A549 (cell line): ENCODE measurements around the gene JOSD1. TPM values are rescaled to one million over a fixed set of nuclear protein-coding genes. Genes with fewer than 3 reads are reported as not detected.

Experiments used
- ATAC-seq, 2 experiments: fragments of 200-7000 bp in 1 of 2; fragments of >200 bp in 1 of 2; cut with Nextera tagmentation in 1 of 2; cut with Tn5 transposase in 1 of 2; 3 replicates each; pipeline versions ENCODE4 v1.8.0 to v1.9.1; 2018 to 2020; ENCODE audit warnings: mild to moderate bottlenecking in 1 of 2, moderate library complexity in 1 of 2
- CTCF ChIA-PET: fragments of 300-600 bp; sonication (Branson Sonifier 250); formaldehyde crosslinking; extraction: SDS; loops from one replicate; lab custom pipeline; 2021; ENCODE audit warnings: antibody characterized with exemption, inconsistent platforms; lab: Yijun Ruan, JAX
- POLR2A ChIA-PET: fragments of 350-600 bp; formaldehyde crosslinking; extraction: SDS; loops from one replicate; lab custom pipeline; 2021; ENCODE audit warnings: antibody characterized with exemption, inconsistent platforms; lab: Yijun Ruan, JAX
- DNase-seq, 2 experiments: peaks; one replicate each; pipeline versions ENCODE4 v3.0.0 to v3.0.0-alpha.2; 2011 to 2016; ENCODE audit warnings: low read depth in 1 of 2, low spot score in 1 of 2
- FAIRE-seq: peaks from 2 replicates; lab custom pipeline; 2011; peaks lifted over from hg19 to GRCh38; lab: Jason Lieb, UNC
- H3K27ac ChIP-seq, 2 experiments: fragments of >200 bp; sonication (Bioruptor Twin); formaldehyde crosslinking; 3 replicates each; pipeline ENCODE4 v1.5.1; 2016 to 2017
- H3K4me1 ChIP-seq: fragments of >200 bp; sonication (Bioruptor Twin); formaldehyde crosslinking; 3 replicates; pipeline ENCODE4 v1.6.1; 2016
- H3K4me2 ChIP-seq: fragments of >200 bp; sonication (Bioruptor Twin); formaldehyde crosslinking; 3 replicates; pipeline ENCODE4 v1.6.1; 2016
- H3K4me3 ChIP-seq: fragments of >200 bp; sonication (Bioruptor Twin); formaldehyde crosslinking; 3 replicates; pipeline ENCODE4 v1.5.1; 2016
- H3K9me3 ChIP-seq: fragments of >200 bp; sonication (Bioruptor Twin); formaldehyde crosslinking; 3 replicates; pipeline ENCODE4 v1.6.1; 2016
- BHLHE40 ChIP-seq: IDR thresholded peaks from 2 replicates; pipeline ENCODE4 v1.6.1; 2012; ENCODE audit warnings: low read depth, low read length, inconsistent platforms
- CEBPB ChIP-seq, 2 experiments: fragments of >200 bp in 1 of 2; sonication (Bioruptor Twin) in 1 of 2; formaldehyde crosslinking in 1 of 2; IDR thresholded peaks; 2 replicates each; pipeline ENCODE4 v1.6.1; 2012 to 2016
- CHD2 ChIP-seq: fragments of 150-350 bp; IDR thresholded peaks from 2 replicates; pipeline ENCODE4 v1.6.1; 2014; ENCODE audit warnings: low read length; ENCODE audit not compliant: partially characterized antibody
- CHD4 ChIP-seq: fragments of 200-600 bp; sonication (generic); IDR thresholded peaks from 2 replicates; pipeline ENCODE4 v1.6.1; 2016; ENCODE audit warnings: antibody characterized with exemption, mild to moderate bottlenecking, borderline replicate concordance
- CTCF ChIP-seq: fragments of >200 bp; sonication (Bioruptor Twin); formaldehyde crosslinking; IDR thresholded peaks from 3 replicates; pipeline ENCODE4 v1.5.1; 2016
- EHF ChIP-seq: fragments of 250-450 bp; sonication (Bioruptor Pico); IDR thresholded peaks from 2 replicates; pipeline ENCODE4 v1.5.0; 2020; ENCODE audit warnings: mild to moderate bottlenecking
- EP300 ChIP-seq, 2 experiments: fragments of >200 bp; sonication (Bioruptor Twin); formaldehyde crosslinking; IDR thresholded peaks; 2 replicates in 1 of 2; 3 replicates in 1 of 2; pipeline ENCODE4 v1.6.1; 2016 to 2017
- ESRRA ChIP-seq: fragments of 150-350 bp; IDR thresholded peaks from 2 replicates; pipeline ENCODE4 v1.6.1; 2014; ENCODE audit warnings: mild to moderate bottlenecking, low read length, borderline replicate concordance
- FOSL2 ChIP-seq, 2 experiments: fragments of 450-650 bp in 1 of 2; fragments of >200 bp in 1 of 2; sonication (Bioruptor Twin) in 1 of 2; formaldehyde crosslinking; IDR thresholded peaks; 2 replicates each; pipeline versions ENCODE4 v1.5.0 to v1.6.1; 2016 to 2020; ENCODE audit warnings: mild to moderate bottlenecking in 1 of 2, moderate library complexity in 1 of 2
- HOXB13 ChIP-seq: fragments of 250-450 bp; sonication (Bioruptor Pico); IDR thresholded peaks from 2 replicates; pipeline ENCODE4 v1.5.0; 2020; ENCODE audit warnings: low read depth, mild to moderate bottlenecking, moderate library complexity
- MAFK ChIP-seq: fragments of 450-650 bp; IDR thresholded peaks from 2 replicates; pipeline ENCODE4 v1.6.1; 2014; ENCODE audit not compliant: partially characterized antibody
- MAZ ChIP-seq: fragments of 150-350 bp; IDR thresholded peaks from 2 replicates; pipeline ENCODE4 v1.6.1; 2014; ENCODE audit warnings: antibody characterized with exemption, low read depth, low read length, borderline replicate concordance
- NPAS2 ChIP-seq: fragments of 250-450 bp; sonication (Bioruptor Pico); IDR thresholded peaks from 2 replicates; pipeline ENCODE4 v1.8.0; 2022; ENCODE audit warnings: mild to moderate bottlenecking, moderate library complexity, borderline replicate concordance
- RARB ChIP-seq: fragments of 250-450 bp; sonication (Bioruptor Pico); IDR thresholded peaks from 2 replicates; pipeline ENCODE4 v1.8.0; 2021; ENCODE audit warnings: mild to moderate bottlenecking, moderate library complexity
- REST ChIP-seq: fragments of 200-600 bp; sonication (generic); IDR thresholded peaks from 2 replicates; pipeline ENCODE4 v1.6.1; 2016; ENCODE audit warnings: antibody characterized with exemption, mild to moderate bottlenecking, moderate library complexity
- RNF2 ChIP-seq: fragments of 200-600 bp; sonication (generic); IDR thresholded peaks from 2 replicates; pipeline ENCODE4 v1.6.1; 2016; ENCODE audit warnings: low read depth, mild to moderate bottlenecking, antibody characterized with exemption, moderate library complexity, borderline replicate concordance
- SMC3 ChIP-seq: fragments of >200 bp; sonication (Bioruptor Twin); formaldehyde crosslinking; IDR thresholded peaks from 3 replicates; pipeline ENCODE4 v1.6.1; 2018; ENCODE audit warnings: inconsistent platforms
- TP53 ChIP-seq: fragments of 250-450 bp; sonication (Bioruptor Pico); IDR thresholded peaks from 2 replicates; pipeline ENCODE4 v1.5.0; 2021; ENCODE audit warnings: mild to moderate bottlenecking, moderate library complexity
- ZFP36 ChIP-seq: fragments of 450-650 bp; IDR thresholded peaks from 2 replicates; pipeline ENCODE4 v1.6.1; 2014; ENCODE audit warnings: borderline replicate concordance; ENCODE audit not compliant: partially characterized antibody
- ZSCAN20 ChIP-seq: fragments of 250-450 bp; sonication (Bioruptor Pico); IDR thresholded peaks from 2 replicates; pipeline ENCODE4 v1.8.0; 2022; ENCODE audit warnings: mild to moderate bottlenecking, moderate library complexity
- WGBS: methylation state at CpG from one replicate; pipeline ENCODE4 v1.1.6; 2017; ENCODE audit errors: missing lambda C conversion rate; 5-methylcytosine and 5-hydroxymethylcytosine counted together
- polyA plus RNA-seq, 4 experiments: library from polyadenylated mRNA; depleted of rRNA in 3 of 4; stranded (reverse); fragments of >200 nt; fragmentation: RNase III in 1 of 4; extraction: RNeasy Plus Mini Kit Qiagen cat#74134 plus additional on column Dnase treatment in 1 of 4; gene quantifications; 2 replicates in 3 of 4; 3 replicates in 1 of 4; pipeline ENCODE4 v1.2.3, GENCODE V29; 2011 to 2017

Gene JOSD1
- polyA plus RNA-seq, 2 of the 4 experiments (the other 2 are of a cell fraction): 29.7 to 37.5 TPM

- no peak overlapping the region for H3K27ac ChIP-seq
- 85% methylated on average over 4 of the region's 6 CpGs for WGBS
- ChIA-PET CTCF (interaction anchor here (0.7 kb wide), 2 partner anchors 23 to 662 kb away, joined by 3 to 4 read pairs; no protein-coding TSS in a partner anchor), POLR2A (no interaction called here)
- no peak for ATAC-seq
- no peak for FAIRE-seq
- H3K4me1 ChIP-seq: no peaks in the 10 kb centered on the region
- no peaks in the 10 kb centered on the region for H3K9me3 ChIP-seq
- no peak overlapping the region for H3K4me3 ChIP-seq
- no peak for DNase-seq
- no peak overlapping the region for H3K4me2 ChIP-seq
- TF ChIP-seq CHD2 (no peak), ESRRA (no peak), RNF2 (no peak), CEBPB (IDR thresholded peaks at IDR 0.05) (no peak), EHF (CRISPR knock-in tag) (no peak), MAFK (no peak), HOXB13 (CRISPR knock-in tag) (no peak), ZSCAN20 (no peak)
Measured at GRCh38 chr22:38744981-38745380, 44.2 kb upstream of the JOSD1 start.

- H3K9me3 ChIP-seq: no peaks in the 10 kb centered on the region
- CTCF ChIA-PET: interaction anchor here (0.7 to 2.5 kb wide), 6 partner anchors 9 to 126 kb away, joined by 3 to 10 read pairs (median 4); no protein-coding TSS in a partner anchor
- POLR2A ChIA-PET: no interaction called here
- no peak for ATAC-seq
- H3K4me2 ChIP-seq: no peak overlapping the region
- no peak for FAIRE-seq
- H3K4me1 ChIP-seq: no peaks in the 10 kb centered on the region
- no peak overlapping the region for H3K27ac ChIP-seq
- 93% methylated on average over 15 of the region's 25 CpGs for WGBS
- TF ChIP-seq CEBPB (IDR thresholded peaks at IDR 0.05) (no peak), BHLHE40 (no peak), NPAS2 (CRISPR knock-in tag) (no peak)
- no peak for DNase-seq
- H3K4me3 ChIP-seq: no peak overlapping the region
Measured at GRCh38 chr22:38742176-38742942, 41.6 kb upstream of the JOSD1 start.

GRCh38 chr22:38741576-38741975 lies 40.8 kb upstream of the JOSD1 start:
- Histone ChIP-seq H3K4me2 (no peak overlapping the region), H3K9me3 (no peaks in the 10 kb centered on the region), H3K4me1 (no peaks in the 10 kb centered on the region), H3K27ac (no peak overlapping the region), H3K4me3 (no peak overlapping the region)
- ChIA-PET CTCF (interaction anchor here (1.1 to 3.1 kb wide), 4 partner anchors 9 to 25 kb away, joined by 3 to 10 read pairs (median 9); no protein-coding TSS in a partner anchor), POLR2A (interaction anchor here (0.6 kb wide), 1 partner anchor 450 kb away, joined by 12 read pairs; no protein-coding TSS in a partner anchor)
- no peak for TF ChIP-seq EP300 (IDR thresholded peaks at IDR 0.05)
- no peak for TF ChIP-seq SMC3
- no peak for TF ChIP-seq REST
- ATAC-seq (no peak), DNase-seq (no peak), FAIRE-seq (no peak)
- 98% methylated on average over 6 of the region's 10 CpGs for WGBS

- Histone ChIP-seq H3K4me2 (no peak overlapping the region), H3K27ac (no peak overlapping the region), H3K9me3 (no peaks in the 10 kb centered on the region), H3K4me1 (no peaks in the 10 kb centered on the region), H3K4me3 (no peak overlapping the region)
- CTCF ChIA-PET: interaction anchor here (0.7 to 3.1 kb wide), 5 partner anchors 9 to 28 kb away, joined by 3 to 10 read pairs (median 4); no protein-coding TSS in a partner anchor
- whole genome bisulfite sequencing: 98% methylated on average over 8 of the region's 9 CpGs
- TF ChIP-seq CHD2: no peak
- no peak for TF ChIP-seq RARB (CRISPR knock-in tag)
- no peak for TF ChIP-seq FOSL2 (IDR thresholded peaks at IDR 0.05)
- no peak for TF ChIP-seq FOSL2 (CRISPR knock-in tag; IDR thresholded peaks at IDR 0.05)
- no peak for TF ChIP-seq ZFP36
- no peak for TF ChIP-seq MAZ
- TF ChIP-seq CTCF: no peak
- no peak for TF ChIP-seq CHD4
- TF ChIP-seq TP53: no peak
- no peak for TF ChIP-seq RNF2
- FAIRE-seq (no peak), DNase-seq (no peak), ATAC-seq (no peak)
- POLR2A ChIA-PET: interaction anchor here (0.6 kb wide), 1 partner anchor 450 kb away, joined by 12 read pairs; no protein-coding TSS in a partner anchor
Measured at GRCh38 chr22:38741166-38741565, 40.4 kb upstream of the JOSD1 start.
